Left cardiac atrium (tissue), 4 donors: Measurements from ENCODE around the gene TOR1A. TPM values are rescaled to one million over a fixed set of nuclear protein-coding genes. Genes with fewer than 3 reads are reported as not detected.

Source experiments
- ATAC-seq, 2 donors: fragments of 200-7000 bp; cut with Tn5 transposase; one replicate each; pipeline ENCODE4 v1.9.1; 2020; ENCODE audit warnings: mild to moderate bottlenecking in 2 of 2, moderate library complexity in 2 of 2
- DNase-seq: peaks from one replicate; pipeline ENCODE4 v3.0.0-alpha.2; 2020
- intact Hi-C, 2 donors: fragments of 100-400 bp; cut with DNase I; formaldehyde crosslinking; loops; one replicate each; pipeline versions ENCODE4 v1.14.1 to v1.15.1; 2022 to 2023
- total RNA-seq, 2 donors: library from RNA; stranded (reverse); fragmentation: NEBNext Ultra II Directional; extraction: Animal tissue kit (Norgen Biotek cat#: 25700); gene quantifications; one replicate each; pipeline ENCODE4 v1.2.1, GENCODE V29; 2021
- donor health status: DM: no; HTN: yes; CAD: no.
- donor health status: DM: no; HTN: yes; CAD: no; lungs with severe emphysema.
- donor health status: DM: yes; HTN: yes; CAD: no.
- donor health status: Dilated cardiomyopathy.

The TOR1A gene
- total RNA-seq, 2 donors from 2014 or later: 16.5 to 21.1 TPM

DNA sequence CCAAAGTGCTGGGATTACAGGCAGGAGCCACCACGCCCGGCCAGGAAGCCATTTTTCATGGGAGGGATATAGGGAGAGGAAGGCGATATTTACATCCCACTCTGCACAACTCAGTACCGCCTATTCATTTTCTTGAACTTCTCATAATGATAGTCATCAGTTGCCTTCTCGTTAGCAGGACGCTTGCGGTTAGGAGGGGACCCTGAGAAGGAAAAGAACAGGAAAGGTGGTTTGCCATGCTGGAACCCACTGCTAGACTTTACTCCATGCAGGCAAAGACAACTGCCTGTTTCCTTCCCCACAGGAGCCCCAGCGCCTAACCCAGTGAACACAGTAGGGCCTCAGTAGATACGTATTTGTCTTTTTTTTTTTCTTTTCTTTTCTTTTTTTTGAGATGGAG is 4.1 kb upstream of the TOR1A start:
- DNase-seq (no peak), ATAC-seq (no peak)
- intact Hi-C loops: no loop called here

DNA sequence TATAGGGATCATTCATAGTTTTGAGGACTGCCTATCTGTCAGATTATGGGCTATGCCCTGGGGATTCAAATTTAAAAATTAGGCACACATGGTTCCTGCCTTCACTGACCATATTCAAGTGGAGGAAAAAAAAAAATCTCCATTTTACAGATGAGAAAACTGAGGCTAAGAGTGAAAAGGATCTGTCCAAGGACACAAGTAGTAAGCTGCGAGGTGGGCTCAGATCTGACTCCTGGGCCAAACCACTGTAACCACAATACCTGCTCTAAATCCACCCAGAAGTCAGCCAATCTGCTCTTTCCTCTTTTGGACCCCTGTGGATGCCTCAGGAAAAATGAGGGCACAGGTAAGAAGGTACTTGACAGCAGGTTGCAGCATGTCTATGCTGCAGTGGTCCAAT is 2.8 kb upstream of the TOR1A start:
- DNase-seq (no peak), ATAC-seq (no peak)
- intact Hi-C loops: no loop called here

DNA sequence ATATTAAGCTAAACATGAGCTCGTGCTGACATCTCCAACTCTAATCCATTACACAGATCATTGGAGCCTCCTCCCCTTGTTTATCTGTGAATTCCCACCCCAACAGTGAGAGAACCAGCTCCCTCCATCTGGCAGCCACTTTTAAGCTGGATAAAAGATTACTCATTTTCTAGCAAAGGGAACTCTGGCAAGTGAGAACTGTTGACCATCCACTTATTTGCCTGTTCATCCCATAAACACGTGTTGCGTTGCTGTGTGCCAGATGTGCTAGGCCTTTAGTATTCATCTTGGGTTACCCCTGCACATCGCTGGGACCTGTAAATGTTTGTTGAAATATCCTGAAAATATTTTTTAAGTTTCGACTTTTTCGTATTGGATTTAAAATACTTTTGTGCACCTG is 2.4 kb upstream of the TOR1A start:
- DNase-seq: no peak
- intact Hi-C loops: no loop called here
- ATAC-seq: no peak

DNA sequence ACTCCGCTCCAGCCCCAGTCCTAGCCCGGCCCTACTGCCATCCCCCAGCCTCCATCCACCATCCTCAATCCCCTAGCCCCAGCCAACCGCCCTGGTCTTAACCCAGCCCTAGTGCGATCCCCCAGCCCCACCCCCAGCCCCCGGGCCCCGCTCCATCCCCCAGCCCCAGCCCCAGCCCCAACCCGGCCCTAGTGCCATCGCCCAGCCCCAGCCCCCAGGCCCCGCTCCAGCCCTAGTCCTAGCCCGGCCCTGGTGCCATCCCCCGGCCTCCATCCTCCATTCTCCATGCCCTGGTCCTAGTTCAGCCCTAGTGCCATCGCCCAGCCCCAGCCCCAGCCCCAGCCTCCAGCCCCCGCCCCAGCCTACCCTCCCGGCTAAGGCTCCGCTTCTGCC is 398 bp downstream of the TOR1A start:
- intact Hi-C loops: no loop called here
- DNase-seq (no peak), ATAC-seq (peak; percentile 54 to 60)

DNA sequence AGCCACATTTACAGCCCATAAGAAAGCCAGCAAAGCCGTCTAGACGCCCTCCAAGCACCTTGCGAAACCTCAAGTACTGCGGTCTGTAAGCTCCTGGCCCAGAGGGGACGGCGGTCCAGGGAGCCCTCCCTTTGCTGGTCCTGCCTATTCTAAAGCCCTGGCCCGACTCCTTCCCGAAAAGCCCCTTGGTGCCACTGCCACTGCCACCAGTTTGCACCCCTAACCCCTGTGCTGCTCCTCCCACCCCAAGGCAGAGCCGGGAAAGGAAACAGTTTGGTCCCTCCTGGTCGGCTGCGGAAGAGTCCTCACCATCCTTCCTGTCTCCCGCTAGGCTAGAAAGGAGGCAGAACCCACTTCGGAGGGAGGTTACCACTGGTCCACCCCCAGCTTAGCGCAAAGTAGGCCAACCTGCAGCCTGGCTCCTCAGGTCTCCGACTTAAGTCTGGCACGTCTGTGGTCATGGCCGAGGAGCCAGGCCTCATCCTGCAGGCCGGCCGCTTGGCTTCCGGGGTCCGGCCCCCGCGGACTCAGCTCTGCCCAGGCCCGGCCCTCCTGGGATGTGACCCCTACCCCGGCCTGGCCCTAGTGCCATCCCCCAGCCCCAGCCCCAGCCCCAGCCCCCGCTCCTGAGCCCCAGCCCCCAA is 916 bp downstream of the TOR1A start:
- peak; percentile 13 to 44 for ATAC-seq
- intact Hi-C loops: no loop called here
- no peak for DNase-seq

DNA sequence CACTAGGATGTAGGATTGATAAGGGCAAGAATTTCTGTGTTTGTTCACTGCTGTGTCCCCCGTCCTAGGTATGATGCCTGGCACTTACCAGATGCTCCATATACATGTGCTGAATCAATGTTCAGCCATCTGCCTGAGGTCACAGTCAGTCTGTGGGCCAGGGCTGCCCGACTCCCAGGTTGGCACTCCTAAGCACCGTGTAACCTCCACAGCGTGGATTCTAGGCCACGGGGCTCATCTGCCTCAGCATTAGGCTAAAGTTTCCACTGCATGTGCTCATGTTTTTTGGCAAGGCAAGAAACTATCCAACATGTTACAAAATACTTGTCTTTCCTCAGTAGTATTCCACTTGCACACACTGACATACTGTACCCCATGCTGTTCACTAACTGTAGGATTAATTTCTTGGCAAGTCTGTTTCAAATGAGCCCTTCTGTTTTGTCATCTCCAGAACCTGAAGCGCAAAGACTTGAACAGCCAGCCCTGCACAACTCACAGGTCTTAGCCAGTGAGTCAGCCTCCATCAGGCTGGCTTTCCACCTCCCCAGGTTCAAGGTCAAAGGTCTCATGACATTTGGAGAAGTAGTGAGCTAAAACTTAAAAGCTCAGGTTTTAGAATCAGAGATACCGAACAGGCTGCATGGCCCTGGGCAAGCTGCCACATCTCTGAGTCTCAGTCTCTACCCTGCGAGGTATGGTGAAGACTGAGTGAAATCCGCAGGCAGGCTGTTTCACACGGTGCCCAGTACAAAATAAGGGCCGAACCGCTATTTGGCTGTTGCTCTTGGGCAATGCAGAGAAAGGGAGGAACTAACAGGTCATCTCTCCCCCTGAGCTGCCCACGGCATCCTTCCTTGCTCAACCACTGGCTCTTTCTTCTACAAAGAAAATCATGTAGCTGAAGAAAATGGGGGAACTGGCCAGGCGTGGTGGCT is 7.2 kb downstream of the TOR1A start:
- no peak for DNase-seq
- no peak for ATAC-seq
- intact Hi-C loops: no loop called here

DNA sequence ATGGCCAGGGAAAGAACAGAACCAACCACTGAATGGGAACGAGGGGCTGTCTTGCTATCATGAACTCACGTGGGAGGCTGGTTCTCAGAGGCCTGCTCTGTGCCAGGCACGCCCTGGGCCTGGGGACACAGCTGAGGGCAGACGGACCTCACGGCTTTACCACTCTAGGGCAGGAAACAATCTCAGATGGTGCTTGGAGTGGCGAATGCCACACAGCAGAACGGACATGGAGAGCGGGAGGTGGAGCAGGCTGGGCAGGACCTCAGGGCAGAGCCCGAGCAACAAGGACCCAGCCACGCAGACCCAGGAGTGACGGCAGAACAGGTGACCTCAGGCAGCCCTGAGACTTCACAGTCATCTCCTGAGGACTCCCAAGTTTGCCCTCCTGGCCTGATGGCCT is 8.7 kb downstream of the TOR1A start:
- intact Hi-C loops: no loop called here
- DNase-seq (no peak), ATAC-seq (no peak)

DNA sequence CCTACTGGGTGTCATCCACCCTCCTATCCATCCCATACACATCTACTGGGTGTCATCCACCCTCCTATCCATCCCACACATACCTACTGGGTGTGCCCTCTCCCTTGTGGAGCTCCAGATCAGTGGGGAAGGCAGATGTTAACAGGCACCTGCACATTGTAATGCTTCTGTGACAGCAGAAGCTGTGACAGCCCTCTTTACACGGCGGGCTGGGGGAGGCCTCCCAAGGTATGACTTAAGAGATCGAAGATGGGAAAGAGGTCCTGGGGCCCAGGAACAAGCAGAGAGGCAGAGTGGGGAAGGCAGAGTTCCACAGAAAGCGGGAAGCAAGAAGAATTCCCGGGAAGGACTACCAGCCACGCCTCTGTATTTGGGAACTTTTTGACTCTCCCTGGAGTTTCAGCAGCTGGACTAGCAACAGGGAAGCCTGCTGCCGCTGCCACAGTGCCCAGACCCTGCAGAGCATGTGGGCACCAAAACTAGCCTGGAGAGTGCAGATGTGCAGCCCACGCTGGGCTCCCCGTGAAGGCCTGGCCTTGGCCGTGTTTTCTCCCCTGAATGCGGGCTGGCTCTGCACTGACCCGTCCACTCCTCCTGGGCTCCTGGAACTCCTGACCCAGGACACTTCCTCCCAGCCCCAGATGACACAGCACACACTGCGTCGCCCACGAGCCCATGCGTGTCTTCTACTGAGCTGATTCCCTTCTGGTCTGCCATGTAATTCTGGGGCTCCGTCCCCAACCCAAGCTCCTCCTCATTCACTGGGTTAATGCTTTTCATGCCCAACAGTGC is 9.3 kb downstream of the TOR1A start:
- DNase-seq: no peak
- ATAC-seq: no peak
- intact Hi-C loops: no loop called here

DNA sequence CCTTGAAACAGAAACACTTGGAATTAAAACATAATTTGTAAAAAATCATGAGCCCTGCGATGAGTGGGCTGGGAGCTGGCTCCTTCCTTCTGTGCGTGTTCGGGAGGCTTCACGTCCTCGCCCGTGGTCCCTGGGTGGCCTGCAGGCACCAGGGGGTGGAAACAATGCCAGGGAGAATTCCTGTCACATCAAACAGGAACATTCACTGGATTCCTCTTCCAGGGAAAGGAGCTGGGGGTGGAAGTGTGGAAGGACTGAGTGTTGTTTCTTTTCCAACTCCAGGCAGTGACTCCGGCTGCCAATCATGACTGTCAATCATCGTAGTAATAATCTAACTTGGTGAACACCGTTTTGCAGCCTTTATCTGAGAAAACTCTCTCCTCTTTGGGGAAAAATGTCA is 10.3 kb downstream of the TOR1A start:
- intact Hi-C loops: no loop called here
- ATAC-seq (no peak), DNase-seq (no peak)

DNA sequence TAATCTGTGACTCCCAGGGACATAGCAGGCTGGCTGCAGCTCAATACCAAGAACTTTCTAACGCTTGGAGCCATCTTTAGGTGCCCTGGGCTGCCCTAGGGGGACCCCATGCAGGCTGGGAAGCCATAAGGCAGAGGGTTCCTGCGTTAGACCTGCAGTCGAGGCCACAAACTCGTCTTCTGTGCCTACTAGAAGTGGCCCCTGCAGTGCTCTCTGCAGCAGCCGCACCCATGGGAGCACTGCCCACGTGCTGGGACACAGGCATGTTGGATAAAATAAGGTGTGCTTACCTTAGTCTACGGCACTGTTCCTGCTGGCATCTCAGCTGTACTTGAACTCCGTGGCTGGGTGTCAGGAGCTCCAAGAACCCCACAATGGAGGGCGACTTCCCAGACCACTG is 11.6 kb downstream of the TOR1A start:
- ATAC-seq: no peak
- DNase-seq: no peak
- intact Hi-C loops: no loop called here

DNA sequence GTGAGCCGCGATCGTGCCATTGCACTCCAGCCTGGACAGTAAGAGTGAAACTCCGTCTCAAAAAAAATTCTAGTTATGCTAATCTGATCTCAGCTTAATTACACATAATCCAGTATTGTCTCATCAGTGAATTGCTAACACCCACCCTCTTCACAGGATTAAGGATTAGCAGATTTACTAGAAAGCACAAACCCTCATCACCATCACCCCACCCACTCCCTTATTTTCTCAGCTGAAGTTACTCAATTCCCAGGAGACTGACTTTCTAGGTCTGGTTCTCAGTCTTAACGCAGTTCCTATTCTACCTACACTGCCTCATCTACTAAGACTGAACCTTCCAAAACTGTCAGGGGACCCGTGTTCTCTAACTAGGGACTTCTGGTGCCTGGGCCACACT is 12.0 kb downstream of the TOR1A start:
- ATAC-seq (no peak), DNase-seq (no peak)
- intact Hi-C loops: no loop called here

DNA sequence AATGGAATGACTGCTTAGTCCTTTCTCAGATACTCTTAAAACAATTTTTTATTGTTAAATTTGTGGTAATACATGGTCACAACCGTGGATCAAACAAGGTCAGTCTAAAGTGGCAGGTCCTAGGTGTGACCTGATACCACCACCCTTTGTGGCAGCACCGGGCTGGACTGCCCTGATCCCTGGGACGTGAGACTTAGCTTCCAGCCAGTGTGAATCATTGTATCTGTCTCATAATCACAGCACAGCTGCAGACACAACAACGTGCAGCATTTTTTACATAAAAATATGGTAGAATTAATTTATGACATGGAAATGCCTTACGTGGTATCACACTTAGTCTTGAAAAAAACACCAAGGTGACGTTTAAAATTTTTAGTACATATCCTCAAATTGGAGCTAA is 13.1 kb downstream of the TOR1A start:
- ATAC-seq (no peak), DNase-seq (no peak)
- intact Hi-C loops: no loop called here

DNA sequence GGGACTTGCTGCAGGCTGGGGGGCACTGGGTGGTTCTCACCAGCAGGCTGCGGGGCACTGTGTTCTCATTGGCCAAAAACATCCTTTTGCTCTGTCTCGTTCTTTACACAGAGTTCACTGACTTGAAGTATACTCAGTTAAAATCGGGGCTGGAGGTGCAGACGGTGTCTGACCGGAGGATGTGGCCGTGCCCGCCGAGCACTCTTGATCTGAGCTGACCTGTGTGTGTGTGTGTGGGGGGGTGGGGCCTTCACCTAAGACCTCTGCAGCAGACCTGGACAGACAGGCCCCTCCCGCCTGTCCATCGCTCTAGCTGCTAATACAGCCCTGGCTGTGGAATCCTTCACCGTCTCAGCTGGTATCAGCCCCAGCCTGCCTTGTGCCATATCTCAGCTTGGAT is 13.8 kb downstream of the TOR1A start:
- DNase-seq (no peak), ATAC-seq (no peak)
- intact Hi-C loops: no loop called here

DNA sequence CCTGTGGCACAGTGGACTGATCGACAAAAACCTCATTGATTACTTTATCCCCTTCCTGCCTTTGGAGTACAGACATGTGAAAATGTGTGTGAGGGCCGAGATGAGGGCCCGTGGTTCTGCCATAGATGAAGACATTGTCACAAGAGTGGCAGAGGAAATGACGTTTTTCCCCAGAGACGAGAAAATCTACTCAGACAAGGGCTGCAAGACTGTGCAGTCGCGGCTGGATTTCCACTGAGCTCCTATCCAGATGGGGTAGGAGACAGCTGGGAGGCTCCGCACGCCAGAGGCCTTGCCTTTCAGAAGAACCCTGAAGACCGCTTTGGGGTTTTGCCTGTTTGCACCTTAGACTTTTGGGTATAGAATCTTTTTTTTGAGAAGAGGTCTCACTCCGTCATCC is 14.6 kb downstream of the TOR1A start:
- DNase-seq (no peak), ATAC-seq (no peak)
- intact Hi-C loops: no loop called here

DNA sequence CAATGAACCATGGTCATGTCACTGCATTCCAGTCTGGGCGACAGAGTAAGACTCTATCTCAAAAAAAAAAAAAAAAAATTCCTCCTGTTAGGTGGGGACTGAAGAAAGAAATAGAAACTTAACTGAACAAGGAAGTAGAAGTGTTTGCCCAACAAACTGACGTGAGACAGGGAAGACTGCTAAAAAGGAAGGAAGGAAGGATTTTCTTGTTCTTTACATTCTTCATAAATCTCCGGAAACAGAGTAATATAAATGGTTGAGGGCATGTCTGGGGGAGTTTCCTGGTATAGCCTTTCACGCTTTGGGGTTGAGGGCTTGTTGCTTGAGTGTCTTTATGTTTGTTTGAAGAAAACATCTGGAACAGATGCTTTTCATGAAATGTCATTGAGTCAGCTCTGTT is 17.9 kb downstream of the TOR1A start:
- no peak for DNase-seq
- intact Hi-C loops: no loop called here
- ATAC-seq: no peak

DNA sequence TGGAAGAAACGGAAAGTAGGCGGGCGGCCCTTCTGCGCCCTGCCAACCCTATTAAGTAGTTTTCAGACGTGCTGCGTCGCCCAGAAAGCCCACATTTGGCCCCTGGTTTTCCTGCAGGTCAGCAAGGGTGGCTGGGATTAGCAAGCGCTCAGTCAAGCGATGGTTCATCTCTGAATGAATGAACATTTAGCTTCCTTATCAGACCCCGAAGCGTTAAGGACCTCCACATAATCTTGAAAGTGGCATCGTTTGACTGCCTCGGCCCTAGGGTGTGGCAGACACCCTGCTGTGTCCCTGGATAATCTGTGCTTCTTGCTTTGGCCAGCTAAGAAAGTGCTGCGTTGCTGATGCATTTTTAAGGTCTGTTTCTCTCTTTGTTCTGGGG is 20.3 kb downstream of the TOR1A start:
- DNase-seq: no peak
- intact Hi-C loops: no loop called here

DNA sequence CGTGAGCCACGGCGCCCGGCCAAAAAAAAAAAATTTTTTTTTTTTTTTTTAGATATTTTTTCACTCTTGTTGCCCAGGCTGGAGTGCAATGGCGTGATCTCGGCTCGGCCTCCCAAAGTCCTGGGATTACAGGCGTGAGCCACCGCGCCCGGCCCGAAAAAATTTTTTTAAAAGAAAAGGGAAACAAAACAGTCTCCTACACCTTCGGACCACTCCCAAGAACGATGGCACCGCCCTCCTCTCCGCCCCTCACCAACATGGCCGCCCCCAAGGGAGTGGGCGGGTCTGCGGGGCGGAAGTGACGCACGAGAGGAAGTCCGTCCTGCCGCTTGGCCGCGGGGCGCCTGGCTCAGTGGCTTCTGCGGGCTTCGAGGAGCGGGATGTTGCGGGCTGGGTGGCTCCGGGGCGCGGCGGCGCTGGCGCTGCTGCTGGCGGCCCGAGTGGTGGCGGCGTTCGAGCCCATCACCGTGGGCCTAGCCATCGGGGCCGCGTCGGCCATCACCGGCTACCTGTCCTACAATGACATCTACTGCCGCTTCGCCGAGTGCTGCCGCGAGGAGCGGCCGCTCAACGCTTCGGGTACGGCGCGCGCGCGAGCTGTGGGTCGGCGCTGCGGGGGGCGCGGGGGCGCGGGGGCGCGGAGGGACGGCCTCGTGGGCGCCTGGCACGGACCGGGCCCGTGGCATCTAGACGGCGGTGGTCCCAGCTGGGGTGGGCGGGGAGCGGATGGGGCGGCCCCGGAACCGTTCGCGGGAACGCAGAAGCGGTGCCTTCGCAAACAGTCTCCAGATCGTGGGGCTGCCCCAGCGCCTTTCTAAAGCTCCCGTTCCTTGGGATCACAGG is 20.9 kb downstream of the TOR1A start, which contains the start of gene TOR1B:
TSS of gene TOR1B (plus strand) at position 352 of the 843 bp plus-strand sequence. CDS start at position 381, 29 bp downstream.
- intact Hi-C loops: no loop called here
- DNase-seq (peak; percentile 95), ATAC-seq (peak; percentile 99 to 100)

More for the DNA sequence above, 20.3 kb downstream of the TOR1A start:
- no peak for ATAC-seq

DNA sequence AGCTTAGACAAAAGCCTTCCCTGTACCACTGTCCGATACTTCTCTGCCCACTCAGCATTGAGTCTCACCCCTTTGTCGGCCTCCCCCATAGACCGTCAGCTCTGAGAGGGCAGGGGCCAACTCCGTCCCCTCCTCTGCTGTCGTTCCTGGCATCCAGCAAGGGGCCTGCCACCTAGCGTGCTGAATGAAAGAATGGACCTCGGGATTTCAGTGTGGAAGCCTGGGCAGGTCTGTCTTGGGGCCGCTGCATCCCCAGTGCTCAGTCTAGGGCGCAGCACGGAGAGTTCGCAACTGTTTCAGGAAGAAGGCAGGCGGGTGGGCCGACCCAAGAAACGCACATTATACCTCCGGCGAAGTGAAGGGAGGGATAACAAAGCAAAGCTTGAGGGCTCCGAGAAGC is 22.4 kb downstream of the TOR1A start:
- DNase-seq (no peak), ATAC-seq (no peak)
- intact Hi-C loops: no loop called here

DNA sequence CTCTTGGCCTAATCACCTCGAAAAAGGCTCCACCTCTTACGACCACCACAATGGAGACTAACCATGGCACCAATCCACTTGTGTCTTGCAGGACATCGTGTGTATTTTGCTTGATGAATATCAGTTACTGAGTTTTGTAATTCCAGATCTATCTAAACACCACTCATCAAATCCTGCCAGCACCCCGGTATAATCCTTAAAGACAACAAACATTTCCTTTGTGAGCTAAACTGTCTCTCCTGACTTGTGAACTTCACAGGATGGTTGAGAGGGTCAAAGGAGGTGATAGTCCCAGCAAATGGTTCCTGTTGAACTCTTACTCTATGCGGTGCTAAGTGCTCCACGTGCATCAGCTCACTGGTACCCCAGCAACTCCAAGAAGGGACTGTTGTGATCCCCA is 25.0 kb downstream of the TOR1A start:
- intact Hi-C loops: no loop called here
- no peak for ATAC-seq
- DNase-seq: no peak
